ENCODE data around the gene A2ML1.

DNA sequence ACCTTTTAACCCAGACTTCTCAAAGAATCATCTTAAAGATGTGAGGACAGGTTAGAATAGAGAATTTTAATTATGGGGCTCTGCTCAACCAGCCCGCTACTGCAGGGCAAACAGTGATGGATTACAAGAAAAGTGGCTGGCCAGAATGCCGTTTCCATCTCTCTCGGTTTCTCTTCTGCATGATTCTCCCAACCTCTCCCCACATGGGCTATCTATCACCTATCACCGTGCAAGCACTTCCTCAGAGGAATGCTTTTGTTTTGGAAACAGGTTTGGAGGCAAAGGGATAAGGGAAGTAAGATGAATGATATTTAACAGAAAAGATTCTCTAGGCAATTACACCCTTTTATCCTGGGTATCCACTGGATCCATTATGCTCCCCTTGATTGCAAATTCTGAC, 54.5 kb downstream of the A2ML1 start:
- TF ChIP-seq POLR2AphosphoS5 (IDR thresholded peaks at IDR 0.05; ENCODE audit: low read depth, low read length) (no peak), POLR2A (IDR thresholded peaks at IDR 0.05; ENCODE audit: low read depth, low read length) (no peak), TAF1 (IDR thresholded peaks at IDR 0.05; ENCODE audit: low read depth, low read length) (no peak), PAX5 (IDR thresholded peaks at IDR 0.05; ENCODE audit: insufficient read depth, low read length, severe bottlenecking) (no peak)

Measured in GM12891 (cell line).